GM12872 (cell line): ENCODE results near the gene CCDC142.

ENCODE experiments used
- CTCF ChIP-seq: IDR thresholded peaks from 3 replicates; pipeline ENCODE4 v1.5.1; 2011; ENCODE audit warnings: low read depth, mild to moderate bottlenecking, low read length, moderate library complexity; ENCODE audit not compliant: insufficient read depth

Gene CCDC142

GRCh38 chr2:74429487-74430451 lies 53.0 kb downstream of the CCDC142 start:
- TF ChIP-seq CTCF = no peak

GRCh38 chr2:74428675-74429074 lies 54.1 kb downstream of the CCDC142 start:
- TF ChIP-seq CTCF = no peak

- no peak for TF ChIP-seq CTCF
Observed at GRCh38 chr2:74427551-74427950, 55.2 kb downstream of the CCDC142 start.

- TF ChIP-seq CTCF = no peak
Observed at GRCh38 chr2:74426181-74426758, 56.5 kb downstream of the CCDC142 start.

- no peak for TF ChIP-seq CTCF
Observed at GRCh38 chr2:74425523-74425922, 57.3 kb downstream of the CCDC142 start.

GRCh38 chr2:74424995-74425406 lies 57.8 kb downstream of the CCDC142 start:
- no peak for TF ChIP-seq CTCF

GRCh38 chr2:74424139-74424992 lies 58.4 kb downstream of the CCDC142 start:
- no peak for TF ChIP-seq CTCF
